T-helper 2 cell (primary cell): ENCODE results near the gene CSE1L.
"Not testable (repeated sequence)": the region's sequence is repeated elsewhere in the genome, so short reads cannot be mapped to it uniquely, and the experiment has no call there.

Source experiments
- DNase-seq, 5 experiments: peaks; one replicate each; pipeline versions ENCODE4 v3.0.0 to v3.0.0-alpha.2; 2012 to 2022

Gene CSE1L

DNA sequence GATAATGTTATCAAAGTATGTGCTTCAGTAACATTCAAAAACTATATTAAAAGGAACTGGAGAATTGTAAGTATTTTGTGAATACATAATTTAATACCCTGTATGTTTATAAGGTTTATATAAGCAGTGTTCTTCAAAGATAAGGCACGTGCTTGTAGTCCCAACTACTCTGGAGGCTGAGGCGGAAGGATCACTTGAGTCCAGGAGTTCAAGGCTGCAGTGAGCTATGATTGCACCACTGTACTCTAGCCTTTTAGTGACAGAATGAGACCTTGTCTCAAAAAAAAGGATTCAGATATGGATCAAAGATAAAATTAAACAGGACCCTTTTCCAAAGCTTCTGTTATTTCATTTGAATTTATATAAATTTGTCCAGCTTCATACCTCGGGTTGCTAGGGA lies 17.2 kb downstream of the CSE1L start:
- no peak for DNase-seq

DNA sequence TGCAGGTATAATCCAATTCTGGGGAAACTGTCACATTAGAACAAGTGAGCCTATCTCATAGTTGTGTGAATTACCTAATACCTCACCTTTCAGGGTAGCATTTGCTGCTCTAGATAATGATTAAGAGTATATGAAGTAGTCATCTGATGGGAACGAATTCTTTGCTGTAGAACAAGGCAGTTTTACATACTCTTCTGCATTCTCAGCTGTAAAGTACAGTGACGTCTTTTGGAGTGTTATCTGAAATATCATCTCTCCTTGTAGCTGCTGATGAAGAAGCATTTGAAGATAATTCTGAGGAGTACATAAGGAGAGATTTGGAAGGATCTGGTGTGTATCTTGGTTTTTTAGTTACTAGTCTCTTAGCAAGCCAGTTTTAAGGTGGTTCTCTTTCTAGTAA lies 28.4 kb downstream of the CSE1L start:
- DNase-seq: no peak

DNA sequence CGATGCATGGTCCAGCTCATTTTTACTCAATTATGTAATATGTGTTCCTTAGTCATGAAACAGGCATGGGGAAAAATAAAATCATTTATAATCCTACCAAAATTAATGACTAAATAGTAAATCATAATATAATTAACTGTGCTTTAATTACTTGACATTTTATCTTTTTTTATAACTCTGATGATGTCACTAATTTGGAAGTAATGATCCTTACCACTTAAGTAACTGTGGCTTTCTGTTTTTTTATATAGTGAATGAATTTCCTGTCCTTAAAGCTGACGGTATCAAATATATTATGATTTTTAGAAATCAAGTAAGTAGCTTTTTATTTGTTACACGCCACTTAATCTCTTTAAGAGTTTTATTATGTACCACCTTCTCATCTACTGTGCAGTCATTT lies 32.2 kb downstream of the CSE1L start:
- no peak for DNase-seq

DNA sequence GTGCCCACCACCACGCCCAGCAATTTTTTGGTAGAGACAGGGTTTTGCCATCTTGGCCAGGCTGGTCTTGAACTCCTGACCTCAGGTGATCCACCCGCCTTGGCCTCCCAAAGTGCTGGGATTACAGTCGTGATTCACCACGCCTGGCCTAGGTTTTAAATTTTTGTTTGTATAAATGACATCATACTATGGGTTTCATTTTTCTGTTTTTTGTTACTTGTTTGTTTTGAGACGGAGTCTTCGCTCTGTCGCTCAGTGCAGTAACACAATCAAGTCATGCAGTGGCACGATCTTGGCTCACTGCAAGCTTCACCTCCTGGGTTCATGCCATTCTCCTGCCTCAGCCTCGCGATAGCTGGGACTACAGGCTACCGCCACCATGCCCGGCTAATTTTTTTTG lies 36.2 kb downstream of the CSE1L start:
- DNase-seq: not testable (repeated sequence)

DNA sequence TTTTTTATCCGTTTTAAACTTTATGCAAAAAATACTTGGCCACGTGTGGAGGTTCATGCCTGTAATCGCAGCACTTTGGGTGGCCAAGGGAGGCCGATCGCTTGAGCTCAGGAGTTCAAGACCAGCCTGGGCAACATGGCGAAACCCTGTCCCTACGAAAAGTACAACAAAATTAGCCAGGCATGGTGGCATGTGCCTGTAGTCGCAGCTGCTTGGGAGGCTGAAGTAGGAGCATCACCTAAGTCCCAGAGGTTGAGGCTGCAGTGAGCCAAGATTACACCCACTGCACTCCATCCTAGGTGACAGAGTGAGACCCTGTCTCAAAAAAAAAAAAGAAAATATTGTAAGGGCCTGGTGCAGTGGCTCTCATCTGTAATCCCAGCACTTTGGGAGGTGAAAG lies 45.0 kb downstream of the CSE1L start:
- no peak for DNase-seq

DNA sequence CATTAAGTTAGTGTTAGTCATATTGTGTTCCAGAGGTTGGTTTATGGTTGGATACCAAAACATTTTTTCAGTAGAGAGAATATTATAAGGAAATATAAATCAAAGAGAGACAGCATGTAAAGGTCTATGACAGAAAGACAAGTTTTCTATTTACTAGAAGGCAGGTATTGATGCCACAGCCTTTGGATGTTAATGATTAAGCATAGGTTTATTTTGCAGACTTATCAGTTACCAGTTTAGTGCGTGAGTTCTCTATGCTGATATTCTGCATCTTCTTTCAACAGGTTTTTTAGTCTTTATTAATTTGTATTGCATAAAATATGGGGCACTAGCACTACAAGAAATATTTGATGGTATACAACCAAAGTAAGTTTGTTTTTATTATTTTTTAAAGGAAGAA lies 45.6 kb downstream of the CSE1L start:
- no peak for DNase-seq

DNA sequence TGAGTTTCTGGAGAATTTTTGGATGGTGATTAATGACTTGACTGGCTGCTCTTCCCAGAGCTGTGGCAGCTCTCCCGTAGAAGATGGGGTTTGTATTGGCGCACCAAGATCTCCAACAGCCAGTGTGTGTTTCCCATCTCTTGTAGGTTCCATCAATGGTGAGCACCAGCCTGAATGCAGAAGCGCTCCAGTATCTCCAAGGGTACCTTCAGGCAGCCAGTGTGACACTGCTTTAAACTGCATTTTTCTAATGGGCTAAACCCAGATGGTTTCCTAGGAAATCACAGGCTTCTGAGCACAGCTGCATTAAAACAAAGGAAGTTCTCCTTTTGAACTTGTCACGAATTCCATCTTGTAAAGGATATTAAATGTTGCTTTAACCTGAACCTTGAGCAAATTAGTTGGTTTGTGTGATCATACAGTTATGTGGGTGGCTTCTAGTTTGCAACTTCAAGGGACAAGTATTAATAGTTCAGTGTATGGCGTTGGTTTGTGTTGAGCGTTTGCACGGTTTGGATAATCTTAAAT lies 50.2 kb downstream of the CSE1L start:
- DNase-seq: no peak

DNA sequence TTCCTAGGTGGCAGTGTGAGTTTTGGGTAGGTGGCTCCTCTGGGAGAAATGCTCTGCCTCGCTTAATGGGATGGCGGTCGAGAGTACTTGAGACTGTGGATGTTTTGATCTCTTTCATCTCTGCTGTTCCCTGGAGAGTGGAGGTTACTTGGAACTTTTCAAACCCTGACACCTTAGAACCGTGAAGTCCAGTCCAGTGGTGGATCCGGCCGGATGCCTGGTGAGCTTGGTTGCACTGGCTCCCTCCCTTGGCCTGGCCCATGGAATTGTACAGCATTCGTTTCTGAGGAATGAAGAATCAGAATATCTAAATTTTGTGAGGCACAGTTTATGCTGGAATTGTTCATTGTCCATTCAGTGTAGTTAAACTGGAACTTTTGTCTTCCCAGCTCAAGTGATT lies 51.0 kb downstream of the CSE1L start:
- DNase-seq: no peak

DNA sequence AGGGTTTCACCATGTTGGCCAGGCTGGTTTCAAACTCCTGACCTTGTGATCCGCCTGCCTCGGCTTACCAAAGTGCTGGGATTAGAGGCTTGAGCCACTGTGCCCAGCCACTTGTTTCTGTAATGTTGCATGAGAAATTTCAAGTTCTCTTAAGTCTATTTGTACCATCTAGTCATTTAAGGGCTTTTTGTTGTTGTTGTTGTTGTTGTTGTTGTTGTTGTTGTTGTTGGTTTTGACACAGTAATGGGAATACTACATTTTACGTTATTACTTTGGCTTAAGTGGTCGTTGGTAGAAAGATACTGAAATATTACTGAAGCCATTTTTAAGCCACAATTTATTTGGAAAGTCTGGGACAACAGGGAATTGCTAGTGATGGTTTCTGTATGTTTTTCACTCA lies 52.0 kb downstream of the CSE1L start:
- DNase-seq: no peak

DNA sequence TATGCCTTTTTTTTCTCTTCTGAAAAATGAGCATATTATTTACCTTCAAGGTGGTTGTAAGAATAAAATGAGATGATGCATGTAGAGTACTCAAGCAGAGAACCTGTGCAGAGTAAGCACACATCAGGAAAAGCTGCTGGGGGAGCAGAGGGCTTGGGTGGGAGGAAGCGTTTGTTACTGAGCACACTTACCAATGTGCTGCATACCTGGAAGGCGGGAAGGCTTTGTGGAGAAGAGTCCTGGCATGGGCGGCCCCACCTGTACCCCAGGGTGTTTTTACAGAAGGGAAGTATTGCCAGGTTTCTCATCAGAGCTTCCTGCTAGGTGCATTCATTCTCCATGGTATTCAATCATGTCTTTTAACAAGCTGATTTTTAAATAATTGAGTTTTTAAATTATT lies 52.9 kb downstream of the CSE1L start:
- DNase-seq: no peak

DNA sequence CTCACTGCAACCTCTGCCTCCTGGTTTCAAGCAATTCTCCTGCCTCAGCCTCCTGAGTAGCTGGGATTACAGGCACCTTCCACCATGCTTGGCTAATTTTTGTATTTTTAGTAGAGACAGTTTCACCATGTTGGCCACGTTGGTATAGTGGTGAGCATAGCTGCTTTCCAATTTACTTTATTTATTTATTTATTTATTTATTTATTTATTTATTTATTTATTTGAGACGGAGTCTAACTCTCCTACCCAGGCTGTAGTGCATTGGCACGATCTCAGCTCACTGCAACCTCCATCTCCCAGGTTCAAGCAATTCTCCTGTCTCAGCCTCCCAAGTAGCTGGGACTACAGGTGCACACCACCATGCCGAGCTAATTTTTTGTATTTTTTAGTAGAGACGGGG lies 54.2 kb downstream of the CSE1L start:
- not testable (repeated sequence) for DNase-seq

DNA sequence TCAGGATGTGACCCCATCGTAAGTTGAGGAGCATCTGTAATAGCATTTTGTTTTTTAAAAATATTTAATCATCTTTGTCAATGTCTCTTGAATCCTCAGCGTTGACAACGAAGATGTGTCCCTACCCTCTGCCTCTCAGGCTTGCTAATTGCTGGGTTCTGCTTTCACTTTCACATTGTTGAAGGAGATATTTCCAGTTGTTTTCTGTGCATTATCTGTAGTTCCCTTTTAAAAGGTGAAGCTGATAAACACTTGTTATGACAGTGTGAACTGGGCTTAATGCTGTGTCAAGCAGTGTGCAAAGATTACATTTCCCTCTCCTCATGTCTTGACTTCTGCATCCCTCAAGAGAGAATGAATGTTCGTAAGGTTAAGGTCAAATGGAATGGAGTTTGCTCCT lies 54.9 kb downstream of the CSE1L start:
- peak in 1 of 5 experiments; percentile 33 for DNase-seq

DNA sequence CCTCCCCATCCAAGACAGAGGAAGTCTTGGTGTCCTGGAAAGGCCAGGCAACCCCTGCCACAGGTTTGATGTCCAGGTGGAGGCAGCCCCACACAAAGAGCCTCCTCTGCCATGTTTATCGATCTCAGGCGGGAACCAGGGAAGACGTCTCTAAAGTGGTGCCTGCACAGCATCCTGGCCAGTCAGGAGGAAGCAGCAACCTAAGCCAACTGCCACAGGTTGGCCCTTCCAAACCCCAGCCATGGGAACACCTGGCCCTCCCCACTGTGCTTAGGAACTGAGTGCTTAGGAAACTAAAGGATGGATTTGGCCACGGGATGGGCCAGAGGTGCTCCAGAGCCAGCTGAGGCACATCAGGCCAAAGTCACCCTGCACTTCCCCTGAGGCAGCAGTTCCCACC lies 56.9 kb downstream of the CSE1L start:
- DNase-seq: no peak

DNA sequence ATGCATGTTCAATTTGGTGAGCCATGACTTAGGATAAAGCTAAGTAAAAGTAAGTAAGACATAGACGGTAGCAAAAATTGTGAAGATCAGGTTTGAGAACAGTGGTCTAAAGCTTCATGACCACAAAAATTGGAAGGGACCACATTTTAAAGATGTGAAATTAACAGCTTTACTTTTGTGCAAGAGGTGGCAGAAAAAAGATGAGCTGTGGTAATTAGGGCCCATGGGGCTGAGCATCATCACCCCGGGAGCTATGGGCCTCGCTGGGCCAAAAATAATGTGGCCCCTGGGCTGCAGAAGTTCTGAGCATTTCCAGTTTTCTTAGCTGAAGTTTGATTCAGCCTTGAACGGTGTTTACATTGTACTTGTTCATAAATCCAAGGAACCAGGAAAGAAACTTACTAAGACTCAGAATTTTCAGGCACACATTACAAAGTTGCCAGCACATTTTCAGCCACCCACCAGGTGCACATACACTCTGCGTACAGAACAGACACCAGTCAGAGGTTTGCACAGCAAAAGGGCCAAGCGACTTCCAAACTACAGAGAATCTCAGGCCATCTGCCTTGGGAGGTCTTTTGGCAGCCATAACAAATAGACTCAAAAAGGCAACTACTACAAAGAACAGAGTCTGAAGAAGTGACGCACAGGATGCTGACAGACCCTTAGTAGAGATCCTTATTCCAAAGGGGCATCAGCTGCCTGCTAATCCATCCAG lies 57.7 kb downstream of the CSE1L start:
- DNase-seq: no peak

DNA sequence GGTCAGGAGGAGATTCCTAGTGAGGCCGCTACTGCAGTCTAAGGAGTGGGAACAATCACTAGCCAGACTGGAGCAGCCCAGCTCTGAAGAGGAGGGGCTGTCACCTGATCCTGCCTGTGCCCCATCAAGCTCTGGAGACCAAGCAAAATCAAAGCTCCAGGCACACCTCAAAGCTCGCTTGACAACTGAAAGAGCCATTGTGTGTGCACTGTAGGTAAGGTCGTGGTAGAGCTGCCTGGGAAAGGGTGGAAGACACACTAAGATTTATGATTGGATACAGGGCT lies 58.2 kb downstream of the CSE1L start:
- DNase-seq: no peak

DNA sequence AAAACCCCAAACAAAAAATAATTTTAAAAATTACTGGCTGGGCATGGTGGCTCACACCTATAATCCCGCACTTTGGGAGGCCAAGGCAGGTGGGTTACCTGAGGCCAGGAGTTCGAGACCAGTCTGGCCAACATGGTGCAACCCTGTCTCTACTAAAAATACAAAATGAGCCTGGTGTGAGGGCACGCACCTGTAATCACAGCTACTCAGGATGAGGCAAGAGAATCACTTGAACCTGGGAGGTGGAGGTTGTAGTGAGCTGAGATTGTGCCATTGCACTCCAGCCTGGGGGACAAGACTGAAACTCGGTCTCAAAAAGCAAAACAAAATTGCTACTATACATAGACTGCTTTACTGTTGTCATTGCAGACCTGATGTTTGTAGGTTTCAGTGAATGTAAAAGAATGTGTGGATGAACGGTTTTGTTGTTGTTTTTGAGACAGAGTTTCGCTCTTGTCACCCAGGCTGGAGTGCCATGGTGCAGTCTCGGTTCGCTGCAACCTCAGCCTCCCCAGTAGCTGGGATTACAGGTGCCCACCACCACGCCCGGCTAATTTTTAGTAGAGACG lies 59.0 kb downstream of the CSE1L start:
- DNase-seq: not testable (repeated sequence)

DNA sequence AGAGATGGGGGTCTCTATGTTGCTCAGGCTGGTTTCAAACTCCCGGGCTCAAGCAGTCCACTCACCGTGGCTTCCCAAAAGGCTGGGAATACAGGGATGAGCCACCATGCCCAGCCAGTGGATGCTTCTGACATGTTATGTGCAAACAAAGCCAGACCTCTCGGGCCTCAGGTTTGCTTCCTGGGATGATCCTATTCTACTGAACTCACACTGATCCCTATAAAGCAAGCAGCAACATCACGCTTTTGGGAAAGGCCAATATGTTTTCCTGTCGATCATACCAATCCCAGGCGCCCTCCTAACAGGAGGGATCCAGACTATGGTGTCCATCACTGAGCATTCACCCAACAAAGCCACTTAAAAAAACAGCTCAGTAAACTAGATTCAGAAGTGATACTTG lies 60.2 kb downstream of the CSE1L start:
- DNase-seq: no peak

DNA sequence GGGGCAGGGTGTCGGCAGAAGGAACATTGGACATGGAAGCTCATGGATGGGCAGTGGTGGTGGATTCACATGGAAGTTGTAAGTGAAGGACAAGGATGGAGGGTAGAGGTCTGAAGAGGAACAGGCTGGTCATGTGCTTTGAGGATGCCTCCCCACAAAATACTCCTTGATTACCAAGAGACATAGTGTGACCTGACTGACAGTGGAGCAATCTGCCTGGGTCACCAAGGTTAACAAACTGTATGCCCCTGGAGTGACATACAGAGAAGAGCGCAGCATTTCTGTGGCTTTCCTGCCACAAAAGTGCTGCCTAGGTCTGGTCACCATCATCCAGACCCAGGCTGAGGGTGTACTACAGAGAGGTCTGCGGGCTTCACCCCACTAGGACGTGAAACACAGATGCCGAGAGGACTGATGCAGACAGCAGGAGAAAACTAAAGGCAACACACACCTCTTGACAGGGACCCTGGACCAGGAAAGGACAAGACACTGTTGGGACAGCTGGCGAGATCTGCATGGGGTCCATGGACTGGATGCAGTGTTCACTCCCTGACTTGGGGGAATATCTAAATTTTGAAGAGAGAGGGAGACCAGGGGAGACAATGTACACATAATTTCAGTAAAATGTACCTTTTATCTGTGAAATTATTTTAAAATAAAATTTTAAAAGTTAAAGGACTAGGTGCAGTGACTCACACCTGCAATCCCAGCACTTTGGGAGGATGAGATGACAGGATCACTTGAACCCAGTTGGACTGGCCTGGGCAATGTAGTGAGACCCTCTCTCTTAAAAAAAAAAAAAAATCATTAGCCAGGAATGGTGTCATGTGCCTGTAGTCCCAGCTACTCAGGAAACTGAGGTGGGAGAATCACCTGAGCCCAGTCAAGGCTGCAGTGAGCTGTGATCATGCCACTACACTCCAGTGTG lies 64.9 kb downstream of the CSE1L start:
- DNase-seq: no peak

DNA sequence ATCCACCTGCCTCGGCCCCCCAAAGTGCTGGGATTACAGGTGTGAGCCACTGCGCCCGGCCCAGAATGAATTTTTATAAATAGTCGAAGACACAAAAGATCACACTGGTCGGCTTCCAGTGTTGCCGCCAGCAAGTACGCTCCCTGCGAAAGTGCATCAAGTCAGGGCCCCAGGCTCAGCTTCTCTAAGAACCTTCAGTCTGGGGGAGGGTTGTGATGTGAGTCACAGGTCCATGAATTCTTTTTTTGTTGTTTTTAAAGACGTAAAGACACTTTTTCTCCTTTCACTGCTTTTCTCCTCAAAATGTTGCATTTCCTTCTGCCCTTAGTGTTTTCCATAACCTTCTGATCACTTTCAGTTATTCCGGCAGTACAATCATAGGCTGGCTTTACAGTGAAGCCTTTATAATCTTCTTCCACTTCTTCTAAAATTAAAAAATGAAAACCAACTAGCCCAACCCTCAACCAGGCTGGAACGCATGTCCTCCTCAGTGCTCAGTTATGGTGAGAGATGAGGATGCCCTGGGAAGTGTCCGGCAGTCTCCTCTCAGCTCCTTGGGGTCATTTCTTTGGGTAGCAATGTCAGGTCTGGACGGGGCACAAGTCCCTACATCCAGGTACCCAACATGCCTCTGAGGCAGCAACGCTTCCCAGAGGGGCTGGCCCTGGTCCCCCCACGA lies 66.6 kb downstream of the CSE1L start:
- DNase-seq: no peak

DNA sequence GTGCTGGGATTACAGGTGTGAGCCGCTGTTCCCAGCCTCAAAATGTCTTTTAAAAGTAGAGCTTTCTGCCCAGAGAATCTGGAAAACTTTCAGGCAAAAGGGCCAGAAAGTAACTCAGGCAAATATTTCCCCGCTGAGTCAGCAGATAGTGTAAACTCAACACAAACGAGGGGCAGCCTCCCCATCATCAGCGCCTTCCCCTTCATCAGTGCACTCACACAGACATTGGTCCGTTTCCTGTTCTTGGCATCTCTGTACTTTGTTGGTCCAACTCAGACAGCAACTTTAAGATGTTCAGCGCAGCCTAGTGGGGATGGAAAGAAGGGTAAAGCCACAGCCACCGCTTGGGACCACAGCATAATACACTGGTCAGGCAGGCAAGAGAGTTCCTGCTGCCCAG lies 69.5 kb downstream of the CSE1L start:
- DNase-seq: no peak

DNA sequence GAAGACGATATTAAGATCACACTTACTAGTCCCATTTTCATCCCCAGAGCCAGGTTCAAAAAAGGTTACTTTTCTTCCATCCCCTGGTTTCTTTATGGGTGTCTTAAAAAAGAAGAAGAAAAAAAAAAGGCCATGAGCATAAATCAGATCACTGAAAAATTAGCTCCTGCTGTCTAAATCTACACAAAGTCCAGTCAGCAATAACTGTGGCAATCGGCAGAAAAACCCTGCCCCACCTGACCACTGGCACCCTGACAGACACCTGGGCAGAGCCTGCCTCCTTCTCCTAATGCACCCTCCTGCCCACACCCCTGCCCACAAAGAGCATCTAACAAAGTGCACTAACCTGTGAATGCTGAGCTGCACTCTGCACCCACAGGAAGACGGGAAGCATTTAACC lies 72.2 kb downstream of the CSE1L start:
- DNase-seq: no peak

DNA sequence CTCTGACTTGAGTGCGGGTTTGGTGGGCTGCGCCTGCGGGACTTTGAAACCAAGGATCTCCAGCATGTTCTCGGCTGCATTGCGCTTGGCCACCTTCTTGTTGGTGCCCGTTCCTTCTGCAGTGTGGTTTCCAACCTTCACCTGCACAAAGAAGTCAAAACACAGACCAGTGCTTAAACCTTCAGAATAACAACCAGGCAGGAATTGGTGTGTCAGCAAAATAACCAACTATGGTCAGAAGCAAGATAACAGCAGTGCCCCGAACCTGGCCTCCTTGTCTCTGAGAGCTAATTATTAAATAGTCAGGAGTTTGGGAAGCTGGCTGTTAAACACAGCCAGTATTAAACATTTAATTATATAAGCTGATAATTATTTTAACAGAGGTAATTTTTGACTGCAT lies 73.9 kb downstream of the CSE1L start:
- no peak for DNase-seq

DNA sequence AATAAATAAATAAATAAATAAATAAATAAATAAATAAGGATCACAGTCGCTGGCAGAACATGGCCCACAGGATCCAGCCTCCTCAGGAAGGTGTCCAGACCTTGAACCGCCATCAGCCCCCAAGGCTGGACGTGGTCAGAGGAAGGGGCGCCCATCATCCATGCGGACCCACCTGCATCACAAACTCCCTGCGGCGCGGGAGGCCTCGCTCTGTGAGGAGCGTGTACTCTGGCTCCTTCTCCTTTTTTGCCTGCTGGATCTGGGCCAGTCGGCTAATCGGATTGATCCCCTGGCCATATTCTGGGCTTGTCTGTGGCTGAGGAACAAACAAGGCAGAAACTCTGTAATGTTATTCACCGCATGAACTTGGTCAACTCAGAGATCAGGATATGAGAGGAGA lies 76.8 kb downstream of the CSE1L start:
- no peak for DNase-seq
